Right lobe of liver (tissue), 6 donors: ENCODE measurements around the gene RAP1GDS1. TPM values are rescaled to one million over a fixed set of nuclear protein-coding genes. Genes with fewer than 3 reads are reported as not detected.

Experiments
- ATAC-seq, 4 donors: fragments of 200-7000 bp; cut with Tn5 transposase; one replicate each; pipeline ENCODE4 v1.9.1; 2020; ENCODE audit warnings: mild to moderate bottlenecking in 4 of 4, moderate library complexity in 4 of 4
- DNase-seq, 3 donors: peaks; one replicate each; pipeline ENCODE4 v3.0.0-alpha.2; 2020
- H3K27ac ChIP-seq, 3 donors: fragments of 200-600 bp; one replicate each; pipeline ENCODE4 v1.8.0; 2022
- H3K27me3 ChIP-seq, 2 donors: fragments of 200-600 bp; one replicate each; pipeline ENCODE4 v1.8.0; 2022
- H3K36me3 ChIP-seq, 4 donors: fragments of 200-600 bp; sonication (generic) in 1 of 4; one replicate each; pipeline versions ENCODE4 v1.5.1 to v1.8.0; 2017 to 2022; ENCODE audit warnings: control low read depth in 1 of 4
- H3K4me1 ChIP-seq, 4 donors: fragments of 200-600 bp; sonication (generic) in 1 of 4; one replicate each; pipeline versions ENCODE4 v1.5.1 to v1.8.0; 2017 to 2022; ENCODE audit warnings: control low read depth in 1 of 4
- H3K4me3 ChIP-seq, 3 donors: fragments of 200-600 bp; one replicate each; pipeline ENCODE4 v1.8.0; 2022
- H3K9me3 ChIP-seq, 4 donors: fragments of 200-600 bp; sonication (generic) in 1 of 4; one replicate each; pipeline versions ENCODE4 v1.5.1 to v1.8.0; 2017 to 2022; ENCODE audit warnings: control low read depth in 1 of 4
- POLR2A ChIP-seq: fragments of 450-650 bp; IDR thresholded peaks from one replicate; pipeline ENCODE4 v1.6.1; 2017; ENCODE audit warnings: antibody characterized with exemption, mild to moderate bottlenecking
- WGBS: methylation state at CpG from one replicate; pipeline ENCODE4 v1.1.6; 2018; ENCODE audit warnings: low coverage, low lambda C conversion rate; ENCODE audit not compliant: insufficient coverage; ENCODE audit errors: missing lambda C conversion rate; 5-methylcytosine and 5-hydroxymethylcytosine counted together
- intact Hi-C, 2 donors: fragments of 100-400 bp; cut with DNase I; formaldehyde crosslinking; loops; one replicate each; pipeline versions ENCODE4 v1.11.2 to v1.14.1; 2022
- total RNA-seq, 6 experiments: library from RNA; depleted of rRNA in 2 of 6; stranded (reverse); fragments of >200 nt in 2 of 6; fragmentation: NEBNext Ultra II Directional in 3 of 6; extraction: Animal tissue kit (Norgen Biotek cat#: 25700) in 3 of 6; gene quantifications; one replicate each; pipeline versions ENCODE4 v1.1.0 to v1.2.4, GENCODE V29; 2016 to 2023
- TF ChIP-seq, protein P1 (sequence below), 4 donors: fragments of 200-600 bp in 3 of 4; fragments of 450-650 bp in 1 of 4; IDR thresholded peaks; one replicate each; pipeline versions ENCODE4 v1.5.1 to v1.8.0; 2016 to 2022; ENCODE audit warnings: antibody characterized with exemption in 4 of 4, mild to moderate bottlenecking in 2 of 4
- donor health status: DM: no; HTN: yes; CAD: no.
- donor health status: DM: no; HTN: no; CAD: no.
- donor health status: DM: no; HTN: no; CAD: no.
- donor health status: DM: no; HTN: yes; CAD: no.
- donor health status: DM: no; HTN: yes; CAD: no.

The RAP1GDS1 gene
- total RNA-seq, 6 experiments from 2014 or later: 17.4 to 29.8 (median 20.9) TPM

DNA sequence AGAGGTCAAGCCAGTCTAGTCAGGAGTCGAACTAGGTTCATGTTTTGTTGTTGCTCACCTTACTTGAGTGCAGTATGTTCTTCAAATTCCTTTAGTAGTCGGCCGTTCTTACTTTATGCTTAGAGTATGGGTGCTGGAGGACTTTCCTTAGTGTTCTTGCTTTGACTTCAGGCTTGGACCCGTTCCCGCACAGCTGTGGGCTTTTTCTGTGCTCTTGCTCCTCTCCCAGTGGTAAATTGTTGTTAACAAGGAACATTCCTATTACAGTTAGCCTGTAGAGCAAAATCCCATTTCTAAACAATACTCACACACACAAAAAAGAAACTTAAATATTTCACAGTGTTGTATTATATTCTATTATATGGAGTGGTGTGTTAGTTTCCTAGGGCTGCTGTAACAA is 113.5 kb downstream of the RAP1GDS1 start:
- Histone ChIP-seq H3K4me1 (no peaks in the 10 kb centered on the region), H3K27me3 (no peaks in the 10 kb centered on the region), H3K36me3 (no peaks in the 10 kb centered on the region), H3K9me3 (no peaks in the 10 kb centered on the region), H3K27ac (no peak overlapping the region), H3K4me3 (no peak overlapping the region)
- 94% methylated on average over 5 of the region's 5 CpGs for WGBS
- intact Hi-C loops: no loop called here
- DNase-seq (no peak), ATAC-seq (no peak)
- TF ChIP-seq, protein P1, sequence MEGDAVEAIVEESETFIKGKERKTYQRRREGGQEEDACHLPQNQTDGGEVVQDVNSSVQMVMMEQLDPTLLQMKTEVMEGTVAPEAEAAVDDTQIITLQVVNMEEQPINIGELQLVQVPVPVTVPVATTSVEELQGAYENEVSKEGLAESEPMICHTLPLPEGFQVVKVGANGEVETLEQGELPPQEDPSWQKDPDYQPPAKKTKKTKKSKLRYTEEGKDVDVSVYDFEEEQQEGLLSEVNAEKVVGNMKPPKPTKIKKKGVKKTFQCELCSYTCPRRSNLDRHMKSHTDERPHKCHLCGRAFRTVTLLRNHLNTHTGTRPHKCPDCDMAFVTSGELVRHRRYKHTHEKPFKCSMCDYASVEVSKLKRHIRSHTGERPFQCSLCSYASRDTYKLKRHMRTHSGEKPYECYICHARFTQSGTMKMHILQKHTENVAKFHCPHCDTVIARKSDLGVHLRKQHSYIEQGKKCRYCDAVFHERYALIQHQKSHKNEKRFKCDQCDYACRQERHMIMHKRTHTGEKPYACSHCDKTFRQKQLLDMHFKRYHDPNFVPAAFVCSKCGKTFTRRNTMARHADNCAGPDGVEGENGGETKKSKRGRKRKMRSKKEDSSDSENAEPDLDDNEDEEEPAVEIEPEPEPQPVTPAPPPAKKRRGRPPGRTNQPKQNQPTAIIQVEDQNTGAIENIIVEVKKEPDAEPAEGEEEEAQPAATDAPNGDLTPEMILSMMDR (IDR thresholded peaks at IDR 0.05): no peak
- TF ChIP-seq POLR2A: no peak

DNA sequence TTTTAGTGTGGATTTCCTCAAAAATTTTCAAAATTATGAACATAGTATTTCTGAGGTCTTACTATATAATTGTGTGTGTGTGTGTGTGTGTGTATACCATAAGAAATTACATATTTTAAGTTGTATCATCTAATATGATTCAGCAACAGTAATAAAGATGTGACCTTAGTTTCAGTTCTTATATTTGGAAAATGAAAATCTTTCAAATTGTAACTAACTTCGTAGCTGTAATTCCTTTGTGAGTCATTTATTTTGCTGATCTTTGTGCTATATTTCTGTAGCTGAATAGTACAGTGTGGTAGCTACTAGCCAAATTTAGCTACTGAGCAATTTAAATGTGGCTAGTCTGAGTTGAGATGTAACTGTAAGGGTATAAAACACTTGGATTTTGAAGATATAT is 116.4 kb downstream of the RAP1GDS1 start:
- 59% methylated on average over 1 of the region's 1 CpG for whole genome bisulfite sequencing
- H3K27me3 ChIP-seq: no peaks in the 10 kb centered on the region
- DNase-seq (no peak), ATAC-seq (no peak)
- H3K4me1 ChIP-seq: peaks cover 0 to 7% (median 0%) of the 10 kb centered on the region in 4 donors
- H3K9me3 ChIP-seq: no peaks in the 10 kb centered on the region
- intact Hi-C loops: no loop called here
- no peak overlapping the region for H3K27ac ChIP-seq
- H3K4me3 ChIP-seq: no peak overlapping the region
- no peaks in the 10 kb centered on the region for H3K36me3 ChIP-seq
- TF ChIP-seq, protein P1 (IDR thresholded peaks at IDR 0.05): no peak
- no peak for TF ChIP-seq POLR2A

DNA sequence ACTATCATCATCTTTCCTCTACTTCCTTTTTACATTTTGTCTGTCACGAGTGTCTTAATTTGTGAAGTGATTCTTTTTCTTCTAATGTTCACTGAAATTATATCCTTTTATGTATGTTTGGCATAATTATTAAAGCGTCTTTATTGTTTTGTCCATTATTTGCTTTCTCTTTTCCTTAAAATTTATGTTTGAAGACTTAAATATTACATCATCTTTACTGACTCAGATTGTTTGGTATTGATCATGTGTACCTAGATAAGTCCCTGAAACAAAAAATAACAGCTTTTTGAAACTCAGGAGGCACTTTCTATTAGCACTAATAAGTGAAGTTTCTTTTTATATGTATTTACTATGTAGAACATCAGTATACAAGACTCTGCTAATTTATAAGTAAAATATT is 120.1 kb downstream of the RAP1GDS1 start:
- 75% methylated on average over 2 of the region's 2 CpGs for WGBS
- H3K9me3 ChIP-seq: no peaks in the 10 kb centered on the region
- TF ChIP-seq POLR2A: no peak
- H3K4me3 ChIP-seq: no peak overlapping the region
- H3K36me3 ChIP-seq: no peaks in the 10 kb centered on the region
- no peak overlapping the region for H3K27ac ChIP-seq
- intact Hi-C loops: no loop called here
- H3K4me1 ChIP-seq: peaks cover 0 to 7% (median 0%) of the 10 kb centered on the region in 4 donors
- DNase-seq (no peak), ATAC-seq (peak in 1 of 4 donors; percentile 28)
- no peaks in the 10 kb centered on the region for H3K27me3 ChIP-seq

DNA sequence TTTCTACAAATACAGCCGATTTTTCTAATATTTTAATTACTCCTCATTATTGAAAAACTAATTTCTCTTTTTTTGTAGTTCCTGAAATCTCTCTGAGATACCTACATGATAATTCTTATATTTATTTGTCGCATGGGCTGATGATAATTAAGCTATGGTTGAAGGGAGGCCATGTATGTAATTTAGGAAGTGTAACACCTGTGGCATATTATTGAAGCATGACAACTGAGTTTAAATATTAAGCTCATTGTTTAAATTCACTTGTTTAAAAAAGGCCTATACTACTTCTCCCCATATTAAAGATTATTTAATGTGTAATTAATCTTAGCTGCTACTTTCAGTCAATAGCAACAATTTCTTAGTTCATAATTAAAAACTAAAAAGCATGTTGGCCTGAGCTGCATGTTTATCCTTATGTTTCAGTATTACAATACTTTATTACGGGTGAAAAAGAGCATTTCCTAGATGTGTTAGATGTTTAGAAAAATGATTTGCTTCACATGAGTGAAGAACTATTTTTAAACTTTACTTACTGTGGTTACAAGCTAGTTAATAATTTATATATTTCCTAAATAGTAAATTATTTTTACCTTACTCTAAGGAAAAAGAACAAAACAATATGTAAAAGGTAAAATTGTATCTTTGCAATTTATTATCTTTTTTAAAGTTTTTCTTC is 122.4 kb downstream of the RAP1GDS1 start:
- DNase-seq (no peak), ATAC-seq (no peak)
- H3K4me3 ChIP-seq: no peak overlapping the region
- 81% methylated on average over 3 of the region's 3 CpGs for WGBS
- no peaks in the 10 kb centered on the region for H3K9me3 ChIP-seq
- H3K4me1 ChIP-seq: peaks cover 0 to 7% (median 0%) of the 10 kb centered on the region in 4 donors
- intact Hi-C loops: no loop called here
- TF ChIP-seq POLR2A: no peak
- TF ChIP-seq, protein P1 (IDR thresholded peaks at IDR 0.05): no peak
- H3K27me3 ChIP-seq: no peaks in the 10 kb centered on the region
- H3K36me3 ChIP-seq: no peaks in the 10 kb centered on the region
- no peak overlapping the region for H3K27ac ChIP-seq

DNA sequence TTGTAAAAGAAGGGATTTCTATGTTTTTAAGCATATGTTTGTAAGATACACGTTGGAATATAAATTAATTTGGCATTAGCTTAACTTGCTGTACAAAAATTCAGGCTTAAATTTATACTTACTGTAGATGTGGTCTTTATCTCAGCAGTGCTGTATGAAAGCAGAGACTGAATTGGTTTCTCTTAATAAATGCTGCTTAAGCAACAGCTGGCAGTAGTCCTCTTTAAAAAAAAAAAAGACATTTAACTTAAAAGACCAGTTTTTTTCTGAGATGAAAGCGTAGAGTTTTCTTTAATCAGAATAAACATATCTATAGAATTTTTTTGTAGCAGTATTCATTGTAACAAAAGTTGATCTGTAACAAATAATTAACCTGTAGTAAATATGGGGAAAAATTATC is 124.6 kb downstream of the RAP1GDS1 start:
- H3K36me3 ChIP-seq: no peaks in the 10 kb centered on the region
- no peaks in the 10 kb centered on the region for H3K27me3 ChIP-seq
- H3K27ac ChIP-seq: no peak overlapping the region
- no peak for DNase-seq
- ATAC-seq: no peak
- H3K9me3 ChIP-seq: no peaks in the 10 kb centered on the region
- TF ChIP-seq, protein P1 (IDR thresholded peaks at IDR 0.05): no peak
- no peak for TF ChIP-seq POLR2A
- intact Hi-C loops: no loop called here
- no peak overlapping the region for H3K4me3 ChIP-seq
- 84% methylated on average over 2 of the region's 2 CpGs for WGBS
- peaks cover 0 to under 1% (median 0%) of the 10 kb centered on the region in 4 donors for H3K4me1 ChIP-seq
